Stimulated activated CD8-positive, alpha-beta memory T cell treated with anti-CD3 and anti-CD28 coated beads, Interleukin-12 subunit alpha, Interleukin-12 subunit beta, amount 100 ng/mL, for 24 hours (primary cell): ENCODE measurements around the gene UBASH3A.
"Not testable (repeated sequence)": the region's sequence is repeated elsewhere in the genome, so short reads cannot be mapped to it uniquely, and the experiment has no call there.

Source experiments
- DNase-seq: peaks from one replicate; pipeline ENCODE4 v3.0.0-alpha.2; 2020; ENCODE audit errors: extremely low read depth

Gene UBASH3A

DNA sequence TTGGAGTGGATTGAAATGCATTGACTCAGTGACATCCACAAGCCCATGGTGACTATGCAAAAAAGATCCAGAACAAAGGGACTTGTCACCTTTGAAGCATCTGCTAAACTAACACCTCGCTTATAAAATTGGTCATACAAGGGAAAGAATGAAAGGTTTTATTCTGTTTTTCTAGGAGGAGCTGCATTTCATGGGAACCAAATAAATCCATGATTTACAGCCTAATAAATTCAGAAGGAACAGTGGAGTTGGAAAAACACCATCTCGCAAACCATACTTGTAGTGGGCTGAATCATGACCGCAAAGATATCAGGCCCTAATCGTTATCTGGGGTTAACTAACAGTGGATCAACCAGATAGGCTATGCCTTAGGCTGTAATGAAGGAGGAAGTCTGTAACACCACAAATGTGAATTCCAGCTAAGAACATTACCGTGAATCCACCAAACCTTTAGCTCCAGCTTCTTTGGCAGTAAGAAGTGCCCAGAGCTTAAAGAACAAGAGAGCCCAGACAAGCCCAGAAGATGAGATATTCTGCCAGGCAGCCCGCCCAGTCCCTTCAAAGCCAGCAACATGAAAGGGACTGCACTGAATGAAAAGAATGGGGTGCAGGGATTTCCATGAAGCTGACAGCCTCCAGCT is 64.9 kb downstream of the UBASH3A start:
- no peak for DNase-seq

DNA sequence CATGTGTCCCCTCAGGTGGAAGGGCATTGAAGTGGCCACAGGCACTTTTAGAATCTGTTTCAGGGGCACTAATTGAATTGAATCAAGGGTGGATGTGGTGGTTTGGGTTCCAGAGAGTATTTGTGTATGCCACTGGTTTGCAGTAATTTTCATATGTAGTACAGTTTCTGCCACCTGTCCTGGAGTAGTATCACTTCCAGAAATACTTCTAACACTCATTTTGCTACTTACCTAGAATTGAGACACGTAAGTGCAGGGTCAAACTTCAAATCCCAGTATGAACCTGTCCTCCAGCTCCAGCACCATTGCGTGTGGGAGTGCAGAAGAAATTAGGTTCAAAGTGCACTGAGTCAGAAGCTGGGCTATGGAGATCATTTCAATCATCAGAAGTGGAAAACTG is 65.6 kb downstream of the UBASH3A start:
- no peak for DNase-seq

GRCh38 chr21:42469726-42470125 is 66.0 kb downstream of the UBASH3A start:
- not testable (repeated sequence) for DNase-seq

DNA sequence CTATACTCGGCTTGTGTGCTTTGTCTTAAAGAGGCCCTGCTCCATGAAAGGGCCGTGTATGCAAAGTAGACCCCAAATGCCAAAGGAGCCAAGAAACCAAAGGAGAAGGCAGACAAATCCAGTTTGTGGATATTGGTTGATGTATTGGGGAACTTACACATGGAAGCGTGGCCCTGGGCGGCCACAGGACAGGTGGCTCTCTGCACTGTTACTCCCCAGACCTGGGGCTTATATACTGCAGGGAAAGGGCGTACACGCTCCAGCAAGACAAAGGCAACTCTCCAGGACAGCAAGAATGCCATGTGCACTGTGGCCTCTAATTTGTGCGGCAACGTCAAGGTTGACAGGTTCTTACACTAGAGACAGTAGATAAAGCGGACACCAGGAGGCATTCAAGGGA is 67.5 kb downstream of the UBASH3A start:
- DNase-seq, result no peak

DNA sequence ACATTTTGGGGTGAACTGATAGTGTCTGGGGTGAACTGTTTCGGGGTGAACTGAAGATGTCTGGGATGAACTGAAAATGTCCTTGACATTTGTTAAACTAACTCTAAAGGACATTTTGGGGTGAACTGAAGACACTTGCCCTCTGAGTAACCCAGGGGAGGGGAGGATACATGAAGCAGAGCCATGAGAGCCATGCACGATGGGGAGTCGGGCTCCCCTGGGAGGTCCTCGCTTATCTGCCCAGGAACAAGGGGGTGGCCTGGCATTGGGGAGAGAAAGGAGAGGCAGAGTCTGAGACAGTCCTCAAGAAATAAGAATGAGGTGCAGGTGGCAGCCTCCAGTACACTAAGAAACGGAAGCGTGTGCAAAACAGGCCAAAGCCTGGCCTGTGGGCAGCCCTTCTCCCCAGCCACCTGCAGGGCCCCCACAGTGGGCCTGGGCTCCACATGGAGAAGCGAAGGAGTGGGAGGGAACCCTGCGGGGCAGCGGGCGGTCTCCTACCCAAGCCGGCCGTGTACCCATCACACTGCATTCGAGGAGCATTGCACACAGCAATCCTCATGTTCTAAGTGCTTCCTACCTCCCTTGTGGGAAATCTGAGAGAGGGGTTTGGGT is 68.1 kb downstream of the UBASH3A start:
- no peak for DNase-seq

GRCh38 chr21:42472521-42472920 is 68.8 kb downstream of the UBASH3A start:
- DNase-seq, result no peak

DNA sequence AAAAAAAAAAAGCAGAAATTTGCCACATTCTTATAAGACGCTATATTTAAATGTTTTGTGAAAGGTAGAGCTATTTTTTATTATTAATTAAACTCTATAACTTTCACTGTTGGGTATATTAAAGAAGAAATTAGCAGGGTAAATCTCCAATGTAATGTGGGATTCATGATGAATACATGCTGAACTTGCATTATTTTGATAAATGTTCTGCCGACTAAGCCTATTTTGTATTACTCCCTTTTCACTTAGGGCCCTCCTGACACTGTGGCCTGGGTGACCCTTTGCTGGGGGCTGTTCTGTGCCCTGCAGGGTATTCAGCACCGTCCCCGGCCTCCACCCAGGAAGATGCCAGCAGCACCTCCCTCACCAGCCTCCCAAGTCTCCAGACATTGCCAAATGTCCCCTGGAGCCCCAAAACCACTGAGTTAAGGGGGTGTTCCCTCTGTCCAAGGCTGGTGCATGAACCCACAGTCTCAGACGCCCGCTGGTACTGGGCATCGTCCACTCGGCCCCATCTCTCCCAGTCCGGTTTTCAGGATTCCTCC is 69.9 kb downstream of the UBASH3A start:
- DNase-seq, result no peak

GRCh38 chr21:42474043-42474831 is 70.5 kb downstream of the UBASH3A start:
- DNase-seq, result no peak

- no peak for DNase-seq
Observed at GRCh38 chr21:42475036-42475435, 71.3 kb downstream of the UBASH3A start.

GRCh38 chr21:42475526-42476387 is 72.1 kb downstream of the UBASH3A start:
- DNase-seq, result no peak

DNA sequence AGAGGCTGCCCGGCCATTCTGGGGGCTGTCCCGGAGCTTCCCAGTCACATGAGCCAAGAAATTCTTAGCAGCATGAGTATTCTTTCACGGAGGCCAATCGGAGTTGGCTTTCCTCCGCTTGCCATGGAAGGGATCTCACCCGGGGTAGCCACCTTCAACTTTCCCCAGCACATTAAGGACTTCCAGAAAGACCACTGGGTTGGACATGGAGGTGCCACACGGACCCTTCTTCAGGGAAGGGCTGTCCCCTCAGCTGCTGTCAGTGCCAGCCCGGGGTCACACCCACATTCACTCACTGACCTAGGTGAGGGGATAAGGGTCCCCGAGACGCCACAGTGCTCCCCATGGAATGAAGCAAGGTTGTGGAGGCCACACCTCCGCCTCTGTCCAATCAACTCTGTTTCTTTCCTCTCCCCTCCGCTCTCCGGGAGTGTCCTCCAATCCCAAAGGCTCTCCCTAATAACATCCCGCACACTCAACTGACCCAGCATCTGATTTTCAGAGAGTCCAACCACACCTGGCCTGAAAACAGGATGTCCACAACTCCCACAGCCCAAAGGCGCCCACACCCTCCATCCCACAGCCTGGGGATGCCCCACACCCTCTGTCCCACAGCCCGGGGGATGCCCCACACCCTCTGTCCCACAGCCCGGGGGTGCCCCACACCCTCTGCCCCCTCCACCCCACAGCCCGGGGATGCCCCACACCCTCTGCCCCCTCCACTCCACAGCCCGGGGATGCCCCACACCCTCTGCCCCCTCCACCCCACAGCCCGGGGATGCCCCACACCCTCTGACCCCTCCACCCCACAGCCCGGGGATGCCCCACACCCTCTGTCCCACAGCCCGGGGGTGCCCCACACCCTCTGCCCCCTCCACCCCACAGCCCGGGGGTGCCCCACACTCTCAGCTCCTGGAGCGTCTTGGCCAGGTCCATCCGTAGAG is 73.0 kb downstream of the UBASH3A start:
- no peak for DNase-seq

GRCh38 chr21:42478504-42478903 is 74.8 kb downstream of the UBASH3A start:
- DNase-seq, result no peak

- DNase-seq, result no peak
Observed at GRCh38 chr21:42479582-42479981, 75.9 kb downstream of the UBASH3A start.

DNA sequence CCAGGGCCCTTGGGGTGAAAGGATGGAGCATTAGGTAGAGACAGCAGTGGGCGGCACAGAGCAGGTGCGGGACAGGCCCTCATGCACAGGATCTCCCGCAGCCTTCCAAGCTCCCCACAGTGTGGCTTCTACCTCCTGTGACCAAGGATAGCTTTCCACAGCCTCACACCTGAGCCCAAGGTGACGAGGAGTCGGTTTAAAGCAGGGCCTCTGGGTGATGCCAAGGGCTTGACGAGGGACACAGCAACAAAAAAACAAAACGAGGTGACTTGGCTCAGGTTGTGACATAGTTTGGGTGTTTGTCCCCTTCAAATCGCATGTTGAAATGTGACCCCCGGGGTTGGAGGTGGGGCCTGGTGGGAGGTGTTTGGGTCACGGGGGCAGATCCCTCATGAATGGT is 77.0 kb downstream of the UBASH3A start:
- DNase-seq, result no peak

GRCh38 chr21:42481169-42481568 is 77.5 kb downstream of the UBASH3A start:
- no peak for DNase-seq

GRCh38 chr21:42484966-42485365 is 81.3 kb downstream of the UBASH3A start:
- DNase-seq, result no peak

DNA sequence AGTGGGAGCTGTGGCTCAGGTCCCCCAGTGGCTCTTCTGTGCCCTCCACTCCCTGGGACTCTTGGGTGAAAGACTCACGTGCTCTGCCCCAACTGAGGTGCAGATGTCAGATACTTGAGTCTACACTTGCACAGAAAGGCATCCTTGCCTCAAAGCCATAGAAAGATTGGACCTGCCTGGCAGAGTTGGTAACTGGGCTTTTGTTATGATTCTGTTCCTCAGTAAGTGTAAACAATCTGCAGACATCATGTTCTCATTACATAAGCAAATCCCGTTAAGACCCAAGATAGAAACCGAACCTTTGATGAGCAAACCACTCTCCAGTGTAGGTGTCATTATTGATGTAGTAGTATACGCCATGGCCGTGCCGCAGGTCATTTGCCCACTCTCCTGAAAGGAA is 82.4 kb downstream of the UBASH3A start:
- no peak for DNase-seq

DNA sequence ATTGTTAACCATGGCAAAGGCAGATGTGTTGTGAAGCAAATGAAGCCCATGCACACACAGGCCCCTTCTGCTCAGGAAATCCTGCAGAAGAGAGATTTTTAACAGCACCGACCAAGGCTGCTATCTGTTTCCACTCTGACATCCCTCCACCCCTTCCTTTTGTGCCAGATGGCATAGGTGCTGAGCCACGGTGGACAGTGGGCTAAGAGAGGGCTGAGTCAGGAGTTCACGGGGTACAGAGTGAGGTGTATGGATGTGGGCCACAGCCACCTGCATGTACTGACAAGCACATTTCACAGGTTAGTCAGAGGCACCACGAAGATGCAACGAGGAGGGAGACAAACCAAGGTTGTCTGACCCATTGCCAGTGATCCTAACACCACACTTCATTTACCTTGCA is 82.8 kb downstream of the UBASH3A start:
- no peak for DNase-seq

DNA sequence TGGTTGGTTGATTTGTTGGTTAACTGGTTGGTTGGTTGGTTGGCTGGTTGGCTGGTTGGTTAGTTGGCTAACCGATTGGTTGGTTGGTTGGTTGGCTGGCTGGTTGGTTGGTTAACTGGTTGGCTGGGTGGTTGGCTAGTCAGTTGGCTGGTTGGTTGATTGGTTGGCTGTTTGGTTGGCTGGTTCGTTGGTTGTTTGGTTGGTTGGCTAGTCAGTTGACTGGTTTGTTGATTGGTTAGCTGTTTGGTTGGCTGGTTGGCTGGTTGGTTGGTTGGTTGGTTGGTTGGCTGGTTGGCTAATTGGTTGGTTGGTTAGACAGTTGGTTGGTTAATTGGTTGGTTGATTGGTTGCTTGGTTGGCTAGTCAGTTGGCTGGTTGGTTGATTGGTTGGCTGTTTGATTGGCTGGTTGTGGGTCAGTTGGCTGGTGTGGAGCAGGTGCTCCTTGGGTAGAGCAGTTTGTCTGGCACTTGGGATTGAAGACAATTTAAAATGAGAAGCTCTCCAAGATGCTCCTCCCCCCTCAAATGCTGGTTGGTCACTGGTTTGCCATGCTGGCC is 85.4 kb downstream of the UBASH3A start:
- no peak for DNase-seq

DNA sequence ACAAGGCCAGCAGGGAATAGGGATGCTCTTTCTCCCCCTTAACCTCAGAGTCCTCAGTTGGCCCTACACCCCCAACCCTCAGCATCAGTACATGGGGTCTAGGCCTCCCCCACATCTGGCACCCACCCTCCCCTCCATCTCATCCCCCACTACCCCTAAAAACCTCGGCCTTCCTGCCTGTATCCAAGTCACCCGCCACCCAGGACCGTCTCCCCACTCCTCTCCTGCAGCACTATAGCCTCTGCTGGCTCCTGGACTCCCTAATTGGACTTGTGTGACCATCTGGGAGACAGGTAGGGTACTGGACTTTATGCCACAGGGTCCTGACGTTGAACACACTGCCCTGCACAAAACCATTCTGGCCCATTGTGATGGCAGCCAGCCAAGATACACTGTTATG is 86.3 kb downstream of the UBASH3A start:
- no peak for DNase-seq
